ENCODE results near the gene TPCN2.

- TF ChIP-seq CTCF (IDR thresholded peaks at IDR 0.05 in 4 of 5, conservative IDR thresholded peaks at IDR 0.05 in 1 of 5): no peak
- TF ChIP-seq POLR2A (IDR thresholded peaks at IDR 0.05): no peak
These were observed 71.6 kb downstream of the TPCN2 start for GRCh38 chr11:69120096-69120875.

Measured in gastrocnemius medialis (tissue), 4 donors.